NCI-H2171 treated with DMSO at 0.1 percent for 48 hours (cell line): ENCODE measurements around the gene AGTR1.
"Not testable (repeated sequence)": the region's sequence is repeated elsewhere in the genome, so short reads cannot be mapped to it uniquely, and the experiment has no call there.

Experiments used
- DNase-seq: peaks from one replicate; lab custom pipeline; 2025; lab: John Stamatoyannopoulos, UW

Gene AGTR1

DNA sequence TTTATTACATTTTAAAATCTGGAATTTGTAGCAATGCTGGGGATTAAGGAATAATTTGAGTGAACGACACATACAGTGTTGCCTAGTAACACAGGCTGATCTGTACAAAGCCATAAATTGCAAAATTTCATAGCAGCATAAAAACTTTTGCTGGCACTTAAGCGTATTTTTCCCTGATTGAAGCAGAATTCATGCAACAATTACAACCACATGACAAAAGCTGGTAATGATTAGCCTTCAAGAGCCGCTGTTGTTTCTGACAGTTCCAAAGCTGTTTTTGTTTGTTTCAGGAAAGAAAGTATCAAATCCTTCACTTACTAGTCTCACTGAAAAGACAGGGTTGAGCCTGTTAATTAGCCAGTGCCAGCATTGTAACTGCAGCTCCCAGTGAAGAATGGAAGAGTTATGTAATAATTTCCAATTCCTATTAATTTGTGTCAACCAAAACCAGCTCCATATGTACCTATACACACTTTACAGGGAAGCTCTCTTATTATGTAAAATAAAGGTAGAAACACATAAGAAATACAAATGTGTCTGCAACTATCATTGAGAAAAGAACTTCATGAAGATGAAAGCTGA, 60.7 kb downstream of the AGTR1 start:
- no peak for DNase-seq

DNA sequence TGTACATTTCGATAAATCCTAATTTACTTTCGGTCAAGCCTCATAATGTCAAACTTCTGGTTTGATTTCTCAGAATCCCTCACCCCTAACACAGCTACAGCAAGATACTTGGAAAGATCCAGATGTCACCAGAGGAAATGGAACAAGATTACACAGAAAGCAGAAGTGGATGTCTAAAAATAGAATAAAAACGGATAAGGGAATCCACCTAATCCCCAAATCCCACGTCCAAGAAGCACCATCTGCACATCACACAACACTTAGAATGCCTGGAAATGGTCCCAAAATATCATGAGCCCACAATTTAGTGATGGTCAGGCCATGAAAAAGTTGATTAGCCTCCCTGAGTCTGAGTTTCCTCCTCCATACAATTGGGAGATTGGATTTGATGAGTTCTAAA, 61.7 kb downstream of the AGTR1 start:
- no peak for DNase-seq

DNA sequence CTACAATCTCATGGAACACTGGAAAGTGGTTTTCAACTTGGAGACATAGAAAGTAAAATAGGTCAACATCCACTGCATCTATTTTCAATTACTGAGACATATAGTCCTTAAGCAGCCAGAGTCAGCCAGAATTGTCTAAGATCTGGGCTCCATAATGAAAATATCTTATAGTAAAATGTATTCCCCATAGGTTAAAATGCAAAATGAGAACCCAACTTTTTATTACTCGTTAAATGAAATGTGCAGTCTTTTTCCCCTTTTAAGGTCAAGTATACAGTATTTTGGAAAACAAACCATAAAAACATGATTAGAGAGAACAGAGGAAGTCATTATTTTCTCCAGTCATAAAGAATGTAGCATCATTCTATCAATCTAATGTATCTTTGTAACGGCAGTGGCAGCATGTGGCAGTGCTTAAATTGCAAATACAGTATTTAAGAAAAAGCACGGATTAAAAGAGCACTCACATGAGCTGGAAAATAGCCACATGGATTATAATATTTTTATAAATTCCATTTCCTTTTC, 65.5 kb downstream of the AGTR1 start:
- DNase-seq, result no peak

DNA sequence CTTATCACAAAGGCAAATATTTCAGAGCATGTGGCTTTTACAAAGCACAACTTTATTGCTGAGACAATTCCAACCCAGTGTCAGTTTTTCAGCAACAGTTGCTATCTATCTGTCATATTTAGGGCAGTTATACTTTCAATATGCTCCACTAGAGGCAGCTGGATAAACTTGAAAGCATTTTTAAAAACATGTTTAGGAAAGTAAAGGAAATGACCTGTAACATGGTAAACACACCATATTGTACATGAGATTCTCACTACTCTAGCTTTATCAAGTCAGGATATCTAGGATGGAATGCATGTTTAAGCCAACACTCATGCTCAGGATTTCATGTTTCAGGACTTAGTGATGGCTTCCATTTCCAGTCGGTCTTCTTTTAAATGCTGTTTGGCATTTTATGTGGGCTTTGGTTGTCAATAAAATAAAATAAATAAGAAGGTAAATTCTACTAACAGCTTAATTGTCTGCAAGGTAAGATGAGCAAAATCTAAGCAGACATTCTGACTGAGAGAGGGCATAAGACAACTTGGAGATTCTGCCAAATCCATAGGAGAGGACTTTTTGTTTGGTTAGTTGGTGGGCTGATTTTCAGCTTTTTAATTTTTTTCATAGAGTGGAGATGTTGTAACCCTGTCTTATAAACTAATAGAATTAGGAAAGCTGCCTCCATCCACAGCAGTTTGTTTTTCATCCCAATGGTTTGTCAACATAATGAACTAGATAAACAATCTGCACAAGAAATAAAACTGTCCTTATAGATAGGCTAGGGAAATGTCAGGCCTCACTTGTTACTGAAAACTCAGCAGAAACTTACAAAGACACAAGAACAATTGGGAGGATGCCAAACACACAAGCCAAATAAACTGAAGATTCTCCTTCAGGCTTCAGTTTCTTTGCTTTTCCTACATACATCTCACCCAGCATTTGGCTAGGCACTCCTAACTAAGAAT, 66.6 kb downstream of the AGTR1 start:
- no peak for DNase-seq

DNA sequence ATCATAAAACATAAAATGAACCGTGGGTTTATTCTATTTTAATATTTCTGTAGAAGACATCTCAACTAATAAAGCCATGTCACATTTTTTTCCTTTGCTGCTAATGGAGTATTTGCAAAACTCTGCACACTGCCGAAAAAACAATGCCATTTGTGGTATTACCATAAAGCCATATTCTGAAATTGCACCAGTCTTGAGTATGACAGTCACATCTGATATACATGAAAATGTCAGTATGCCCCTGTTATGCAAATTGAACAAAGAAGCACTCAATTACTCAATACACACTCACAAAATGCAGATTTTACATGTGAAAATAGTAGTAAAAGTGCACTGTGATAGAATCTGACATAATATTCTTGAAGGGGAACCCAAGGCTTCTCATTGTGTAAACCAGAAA, 74.7 kb downstream of the AGTR1 start:
- DNase-seq, result no peak

DNA sequence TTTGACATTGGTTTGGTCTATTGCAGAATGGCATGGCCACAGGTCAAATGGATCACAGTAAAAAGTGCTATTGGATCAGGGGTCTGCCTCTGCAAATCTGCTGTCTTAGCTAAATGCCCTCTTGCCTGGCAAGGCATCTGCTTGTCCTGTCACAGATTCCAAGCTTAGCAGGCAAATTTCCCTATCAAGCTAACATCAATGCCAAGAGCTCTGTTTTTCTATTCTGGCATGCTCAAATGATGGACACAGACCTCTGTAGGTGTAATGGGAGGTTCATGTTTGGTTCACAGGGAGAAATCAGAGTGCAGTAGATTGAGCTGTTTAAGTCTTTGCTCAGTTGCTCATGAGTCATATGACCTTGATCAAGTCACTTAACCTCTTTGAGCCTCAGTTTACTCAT, 75.1 kb downstream of the AGTR1 start:
- DNase-seq, result no peak

DNA sequence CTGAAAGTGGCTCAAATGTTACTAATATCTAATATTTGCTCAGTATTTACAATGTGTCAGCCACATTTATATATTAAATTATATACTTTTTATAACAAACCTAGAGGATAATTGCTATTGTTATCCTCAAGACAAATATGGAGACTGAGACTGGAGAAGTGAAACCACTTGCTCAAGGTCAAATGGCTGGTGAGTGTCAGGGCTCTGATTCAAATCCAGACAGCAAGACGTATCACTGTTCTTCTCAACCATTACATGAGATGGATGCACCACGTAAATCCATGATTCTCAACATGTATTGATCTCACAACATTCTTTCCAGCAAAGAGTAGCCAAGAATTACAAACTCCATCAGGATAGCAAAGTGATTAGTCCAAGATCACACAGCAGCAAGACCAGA, 76.1 kb downstream of the AGTR1 start:
- no peak for DNase-seq

DNA sequence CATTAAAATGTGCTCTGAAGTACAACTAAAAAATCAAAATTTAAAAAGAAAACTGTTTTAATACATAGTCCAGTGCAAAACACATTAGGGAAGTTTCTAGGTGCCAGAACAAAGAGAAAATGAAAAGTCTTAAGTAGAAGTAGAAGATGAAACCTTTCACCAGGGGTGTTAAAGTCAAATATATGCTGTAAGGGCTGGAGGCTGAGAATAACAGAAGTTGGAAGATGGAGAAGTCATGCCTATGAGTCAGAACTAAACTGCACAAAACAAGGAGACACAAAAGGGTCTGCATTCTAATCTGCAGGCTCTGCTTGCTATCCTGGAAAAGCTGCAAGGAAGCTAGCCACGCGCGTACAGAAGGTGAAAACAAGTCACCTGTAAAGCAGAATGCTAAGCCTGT, 81.2 kb downstream of the AGTR1 start:
- DNase-seq, result no peak

DNA sequence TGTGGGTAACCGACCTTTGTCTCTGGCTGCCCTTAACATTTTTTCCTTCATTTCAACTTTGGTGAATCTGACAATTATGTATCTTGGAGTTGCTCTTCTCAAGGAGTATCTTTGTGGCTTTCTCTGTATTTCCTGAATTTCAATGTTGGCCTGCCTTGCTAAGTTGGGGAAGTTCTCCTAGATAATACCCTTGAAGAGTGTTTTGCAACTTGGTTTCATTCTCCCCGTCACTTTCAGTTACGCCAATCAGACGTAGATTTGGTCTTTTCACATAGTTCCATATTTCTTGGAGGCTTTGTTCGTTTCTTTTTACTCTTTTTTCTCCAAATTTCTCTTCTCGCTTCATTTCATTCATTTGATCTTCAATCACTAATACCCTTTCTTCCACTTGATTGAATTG, 87.3 kb downstream of the AGTR1 start:
- DNase-seq, result not testable (repeated sequence)

DNA sequence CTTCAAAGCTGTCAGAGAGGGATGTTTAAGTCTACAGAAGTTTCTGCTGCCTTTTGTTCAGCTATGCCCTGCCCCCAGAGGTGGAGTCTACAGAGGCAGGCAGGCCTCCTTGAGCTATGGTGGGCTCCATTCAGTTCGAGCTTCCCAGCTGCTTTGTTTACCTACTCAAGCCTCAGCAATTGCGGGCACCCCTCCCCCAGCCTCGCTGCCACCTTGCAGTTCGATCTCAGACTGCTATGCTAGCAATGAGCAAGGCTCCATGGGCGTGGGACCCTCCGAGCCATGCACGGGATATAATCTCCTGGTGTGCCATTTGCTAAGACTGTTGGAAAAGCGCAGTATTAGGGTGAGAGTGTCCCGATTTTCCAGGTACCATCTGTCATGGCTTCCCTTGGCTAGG, 88.5 kb downstream of the AGTR1 start:
- DNase-seq, result not testable (repeated sequence)

DNA sequence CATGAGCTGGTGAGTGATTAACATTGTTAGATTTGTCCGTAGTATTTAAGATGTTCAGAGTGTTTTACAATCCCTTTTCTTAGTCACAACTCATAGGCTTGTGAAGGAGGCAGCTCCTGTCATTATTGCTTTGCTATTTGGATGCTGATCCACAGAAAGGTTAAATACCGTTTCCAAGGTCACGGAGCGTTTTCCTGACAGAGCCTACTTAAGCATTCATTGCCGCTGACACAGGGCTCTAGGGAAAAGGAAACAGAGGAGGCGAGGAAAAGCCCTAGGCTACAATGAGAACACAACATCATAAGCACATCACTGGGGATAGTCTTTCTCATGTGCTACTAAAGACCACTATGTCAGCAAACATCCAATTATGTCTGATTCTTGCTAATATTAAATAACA, 91.4 kb downstream of the AGTR1 start:
- no peak for DNase-seq

DNA sequence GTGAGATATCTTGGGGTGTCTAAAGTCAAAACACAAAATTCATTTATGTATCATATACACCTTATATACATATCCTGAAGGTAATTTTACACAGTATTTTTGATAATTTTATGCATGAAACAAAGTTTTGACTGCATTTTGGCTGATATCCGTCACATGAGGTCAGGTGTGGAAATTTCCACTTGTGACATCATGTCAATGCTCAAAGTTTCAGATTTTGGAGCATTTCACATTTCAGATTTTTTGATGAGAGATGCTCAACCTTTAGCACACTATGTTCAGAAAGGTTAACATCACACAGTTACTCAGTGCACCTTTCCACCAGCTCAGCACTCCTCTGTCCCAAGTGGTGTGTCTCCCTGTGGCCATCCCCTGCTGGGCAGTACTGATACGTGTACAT, 92.2 kb downstream of the AGTR1 start:
- no peak for DNase-seq

DNA sequence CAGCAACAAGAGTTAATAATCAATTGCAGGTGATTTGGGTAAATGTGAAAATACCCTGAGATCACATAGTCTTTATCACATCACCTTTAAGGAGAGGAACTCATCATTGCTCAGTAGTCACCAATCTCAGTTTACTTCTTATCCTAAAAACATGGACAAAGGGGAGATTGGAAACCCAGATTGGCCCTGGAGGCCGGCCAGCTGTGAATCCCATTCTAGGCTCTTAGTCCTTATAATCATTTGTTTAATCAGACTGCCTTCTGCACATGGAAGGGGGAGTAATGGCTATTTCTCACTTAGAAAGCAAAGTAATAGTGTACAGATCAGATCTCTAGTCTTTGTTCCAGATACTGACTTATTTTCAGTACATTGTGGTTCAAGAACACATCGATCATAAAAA, 92.7 kb downstream of the AGTR1 start:
- no peak for DNase-seq

DNA sequence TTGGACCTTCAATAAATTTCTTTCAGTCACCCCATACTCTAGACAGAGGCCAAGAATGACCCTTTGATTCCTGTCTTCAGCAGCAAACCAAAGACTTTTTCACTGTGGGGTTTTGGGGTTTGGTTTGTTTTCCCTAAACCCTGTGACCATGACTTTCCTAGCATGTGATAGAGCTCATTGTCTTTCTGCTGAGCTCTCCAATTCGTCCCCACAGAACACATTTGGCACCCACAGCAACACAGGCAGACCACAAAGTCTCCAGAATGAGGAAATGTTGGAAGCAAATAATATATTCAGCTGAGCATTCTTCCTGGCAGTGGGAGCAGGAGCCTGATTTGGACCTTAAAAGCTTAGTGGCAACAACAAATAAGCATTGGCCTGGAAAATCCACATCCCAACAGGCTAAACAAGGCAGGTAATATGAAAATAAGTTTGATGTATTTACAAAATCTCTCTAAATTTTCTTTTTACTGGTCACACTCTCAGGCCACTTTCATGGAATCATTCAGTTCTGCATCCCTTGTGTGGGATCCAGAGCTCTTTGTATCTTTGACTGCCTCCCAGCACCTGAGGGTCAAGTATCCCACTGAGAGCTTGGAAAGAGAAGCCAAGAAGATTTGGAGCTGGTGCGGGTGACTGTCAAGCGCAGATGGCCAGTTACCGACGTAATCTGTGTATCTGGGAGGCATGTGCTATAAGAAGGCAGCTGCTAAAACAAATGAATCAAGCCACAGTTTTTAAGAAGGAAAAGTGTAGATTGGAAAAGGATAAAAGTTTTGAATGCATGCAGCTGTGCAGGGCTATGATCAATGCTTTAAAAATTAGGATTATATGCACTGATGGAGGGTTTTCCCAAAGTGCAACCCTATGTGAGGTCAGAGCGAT, 93.4 kb downstream of the AGTR1 start:
- DNase-seq, result no peak

DNA sequence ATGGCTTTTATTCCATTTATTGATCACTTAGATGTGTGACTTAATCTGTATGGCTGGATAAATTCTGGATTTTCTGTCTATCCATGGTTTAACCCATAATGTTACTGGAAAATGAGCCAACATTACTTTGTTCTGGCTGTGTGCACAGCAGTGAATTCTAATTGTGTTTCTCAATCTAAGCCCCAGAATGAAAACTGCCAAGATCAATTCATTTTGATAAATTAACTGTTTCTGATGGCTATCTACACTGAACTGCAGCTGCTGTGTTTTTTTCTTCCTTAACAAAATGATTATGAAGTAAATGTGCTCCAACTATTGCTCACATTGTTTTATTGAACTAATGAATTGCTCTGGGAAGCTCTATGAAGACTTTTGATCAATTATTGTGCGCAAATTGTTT, 94.2 kb downstream of the AGTR1 start:
- DNase-seq, result no peak

DNA sequence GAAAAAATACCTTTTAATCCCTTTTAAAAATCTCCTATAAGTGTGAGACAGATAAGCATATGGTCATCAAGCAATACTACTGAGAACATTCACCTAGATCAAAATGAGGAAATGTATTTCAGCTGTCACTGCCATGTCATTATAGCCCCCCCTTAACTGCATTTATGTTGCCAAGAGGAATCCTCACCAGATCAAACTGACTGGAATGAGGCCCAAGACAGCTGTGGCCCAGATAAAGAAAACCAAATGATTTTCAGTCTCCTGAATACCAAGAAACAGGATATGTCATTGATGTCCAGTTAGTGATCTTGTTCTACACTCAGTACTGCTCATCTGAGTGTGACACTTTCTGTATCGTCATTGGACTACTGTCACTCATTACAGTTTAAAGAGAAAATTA, 94.8 kb downstream of the AGTR1 start:
- DNase-seq, result no peak
